Mononuclear cell (primary cell): ENCODE measurements around the gene PBX4. TPM values are rescaled to one million over a fixed set of nuclear protein-coding genes. Genes with fewer than 3 reads are reported as not detected.
"Not testable (repeated sequence)": the region's sequence is repeated elsewhere in the genome, so short reads cannot be mapped to it uniquely, and the experiment has no call there.

ENCODE experiments used
- H3K27me3 ChIP-seq: 2 replicates; pipeline ENCODE4 v1.6.0; 2011; ENCODE audit warnings: low read length, control low read depth; ENCODE audit not compliant: insufficient read depth
- H3K4me1 ChIP-seq: 2 replicates; pipeline ENCODE4 v1.5.1; 2011; ENCODE audit warnings: mild to moderate bottlenecking, low read length, control low read depth; ENCODE audit not compliant: insufficient read depth
- H3K4me3 ChIP-seq: 2 replicates; pipeline ENCODE4 v1.5.1; 2011; ENCODE audit warnings: mild to moderate bottlenecking, low read length, moderate library complexity
- H3K9me3 ChIP-seq: 2 replicates; pipeline ENCODE4 v1.5.1; 2011; ENCODE audit warnings: low read depth, mild to moderate bottlenecking, control low read depth, low read length
- total RNA-seq: library from RNA; depleted of rRNA; stranded (reverse); fragments of >200 nt; gene quantifications from one replicate; pipeline ENCODE4 v1.2.3, GENCODE V29; 2012

PBX4 gene, protein sequence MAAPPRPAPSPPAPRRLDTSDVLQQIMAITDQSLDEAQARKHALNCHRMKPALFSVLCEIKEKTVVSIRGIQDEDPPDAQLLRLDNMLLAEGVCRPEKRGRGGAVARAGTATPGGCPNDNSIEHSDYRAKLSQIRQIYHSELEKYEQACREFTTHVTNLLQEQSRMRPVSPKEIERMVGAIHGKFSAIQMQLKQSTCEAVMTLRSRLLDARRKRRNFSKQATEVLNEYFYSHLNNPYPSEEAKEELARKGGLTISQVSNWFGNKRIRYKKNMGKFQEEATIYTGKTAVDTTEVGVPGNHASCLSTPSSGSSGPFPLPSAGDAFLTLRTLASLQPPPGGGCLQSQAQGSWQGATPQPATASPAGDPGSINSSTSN
- total RNA-seq = 12.7 TPM

- H3K4me3 ChIP-seq = peak within 1 kb of the TSS; percentile 41
- peaks cover 13% of the 10 kb centered on the region for H3K4me1 ChIP-seq
- H3K27me3 ChIP-seq = no peaks in the 10 kb centered on the region
- H3K9me3 ChIP-seq = no peaks in the 10 kb centered on the region
These were observed at the start of gene PBX4 for GRCh38 chr19:19618219-19619051. Gene PBX4 (minus strand): TSS chr19:19618687. CDS start chr19:19618629, 58 bp downstream.

- not testable (repeated sequence) for H3K4me3 ChIP-seq, H3K27me3 ChIP-seq, H3K9me3 ChIP-seq
- H3K4me1 ChIP-seq = peaks cover 59% of the 10 kb centered on the region
These were observed 47.0 kb upstream of the PBX4 start for GRCh38 chr19:19665420-19665948.

- Histone ChIP-seq H3K9me3 (no peaks in the 10 kb centered on the region), H3K4me1 (peaks cover 45% of the 10 kb centered on the region), H3K27me3 (no peaks in the 10 kb centered on the region), H3K4me3 (peak within 1 kb of the TSS; percentile 92)
These were observed 45.0 kb upstream of the PBX4 start, which contains the start of gene ATP13A1 for GRCh38 chr19:19663256-19664120. Gene ATP13A1 (minus strand): TSS chr19:19663676. CDS start chr19:19663666, 10 bp downstream.

DNA sequence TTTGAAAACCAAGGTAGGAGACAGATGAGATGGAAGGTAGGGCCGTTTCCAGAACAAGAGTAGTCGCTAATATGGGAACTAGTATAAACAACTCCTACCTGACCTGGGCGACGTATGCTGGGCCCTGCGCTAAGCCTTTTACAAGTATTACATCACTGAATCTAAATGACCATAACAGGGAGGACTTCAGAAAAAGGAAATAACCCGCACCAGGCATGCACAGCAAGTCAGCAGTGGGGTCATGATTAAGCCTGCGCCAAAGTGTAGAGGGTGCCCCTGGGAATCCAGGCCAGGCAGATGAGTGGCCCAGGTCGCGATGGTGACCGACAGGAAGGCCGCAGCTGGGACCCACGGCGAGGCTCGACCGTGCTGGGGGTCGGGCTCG lies 44.4 kb upstream of the PBX4 start:
- Histone ChIP-seq H3K9me3 (no peaks in the 10 kb centered on the region), H3K27me3 (no peaks in the 10 kb centered on the region), H3K4me3 (peak overlapping the region; percentile 92), H3K4me1 (peaks cover 40% of the 10 kb centered on the region)

- H3K27me3 ChIP-seq = no peaks in the 10 kb centered on the region
- H3K4me3 ChIP-seq = peak overlapping the region; percentile 92
- no peaks in the 10 kb centered on the region for H3K9me3 ChIP-seq
- H3K4me1 ChIP-seq = peaks cover 35% of the 10 kb centered on the region
These were observed 43.9 kb upstream of the PBX4 start for GRCh38 chr19:19662344-19662743.

GRCh38 chr19:19661675-19662251 lies 43.3 kb upstream of the PBX4 start:
- peaks cover 33% of the 10 kb centered on the region for H3K4me1 ChIP-seq
- no peak overlapping the region for H3K4me3 ChIP-seq
- H3K9me3 ChIP-seq = no peaks in the 10 kb centered on the region
- no peaks in the 10 kb centered on the region for H3K27me3 ChIP-seq

- Histone ChIP-seq H3K27me3 (no peaks in the 10 kb centered on the region), H3K9me3 (no peaks in the 10 kb centered on the region), H3K4me3 (no peak overlapping the region), H3K4me1 (peaks cover 33% of the 10 kb centered on the region)
These were observed 42.7 kb upstream of the PBX4 start for GRCh38 chr19:19661141-19661674.

DNA sequence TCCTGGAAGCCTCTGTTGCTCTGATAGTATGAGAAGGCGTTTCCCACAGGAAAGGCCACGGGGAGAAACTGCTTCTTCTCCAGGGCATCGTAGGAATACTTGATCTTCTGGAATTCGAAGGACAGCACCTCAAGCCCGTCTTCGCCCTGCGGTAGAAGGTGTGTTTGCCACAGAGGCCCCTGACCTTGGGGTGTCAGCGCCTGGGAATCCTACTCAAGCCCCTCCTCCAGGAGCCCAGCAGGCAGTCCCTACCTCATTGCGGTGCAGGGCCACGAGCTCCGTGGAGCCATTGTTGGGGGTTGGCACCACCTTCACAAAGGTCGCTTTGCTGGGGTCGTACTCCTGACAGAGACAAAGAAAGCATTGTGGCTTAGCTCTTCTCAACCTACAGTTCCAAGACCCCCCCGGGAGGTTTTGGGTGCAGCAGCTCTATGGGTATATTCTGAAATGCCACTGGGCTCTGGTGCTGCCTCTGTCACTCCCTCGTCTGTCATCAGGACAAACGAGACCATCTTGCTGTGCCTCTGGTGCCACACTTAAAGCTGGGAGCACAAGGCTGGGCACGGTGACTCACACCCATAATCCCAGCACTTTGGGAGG lies 41.3 kb upstream of the PBX4 start:
- H3K27me3 ChIP-seq = no peaks in the 10 kb centered on the region
- no peaks in the 10 kb centered on the region for H3K9me3 ChIP-seq
- peaks cover 29% of the 10 kb centered on the region for H3K4me1 ChIP-seq
- H3K4me3 ChIP-seq = no peak overlapping the region

DNA sequence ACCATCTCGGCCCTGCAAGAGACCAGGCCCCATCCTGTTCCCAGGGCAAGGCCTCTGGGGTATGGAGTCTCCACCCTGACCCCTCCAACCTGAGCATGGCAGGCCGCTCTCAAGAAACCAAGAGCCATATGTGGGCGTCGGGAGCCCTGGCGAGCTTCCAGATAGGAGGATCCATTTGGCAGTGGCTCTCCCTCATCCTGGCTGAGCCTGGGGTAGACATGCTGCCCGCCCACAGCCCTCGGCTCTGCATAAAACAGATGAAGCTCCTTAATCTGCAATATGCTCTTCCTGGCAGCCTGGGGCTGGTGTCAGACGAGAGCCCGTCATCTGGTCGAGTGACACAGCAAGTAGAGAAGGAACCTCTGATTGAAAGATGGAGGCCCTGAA lies 38.9 kb upstream of the PBX4 start:
- peaks cover 15% of the 10 kb centered on the region for H3K4me1 ChIP-seq
- no peak overlapping the region for H3K4me3 ChIP-seq
- H3K9me3 ChIP-seq = no peaks in the 10 kb centered on the region
- H3K27me3 ChIP-seq = no peaks in the 10 kb centered on the region

DNA sequence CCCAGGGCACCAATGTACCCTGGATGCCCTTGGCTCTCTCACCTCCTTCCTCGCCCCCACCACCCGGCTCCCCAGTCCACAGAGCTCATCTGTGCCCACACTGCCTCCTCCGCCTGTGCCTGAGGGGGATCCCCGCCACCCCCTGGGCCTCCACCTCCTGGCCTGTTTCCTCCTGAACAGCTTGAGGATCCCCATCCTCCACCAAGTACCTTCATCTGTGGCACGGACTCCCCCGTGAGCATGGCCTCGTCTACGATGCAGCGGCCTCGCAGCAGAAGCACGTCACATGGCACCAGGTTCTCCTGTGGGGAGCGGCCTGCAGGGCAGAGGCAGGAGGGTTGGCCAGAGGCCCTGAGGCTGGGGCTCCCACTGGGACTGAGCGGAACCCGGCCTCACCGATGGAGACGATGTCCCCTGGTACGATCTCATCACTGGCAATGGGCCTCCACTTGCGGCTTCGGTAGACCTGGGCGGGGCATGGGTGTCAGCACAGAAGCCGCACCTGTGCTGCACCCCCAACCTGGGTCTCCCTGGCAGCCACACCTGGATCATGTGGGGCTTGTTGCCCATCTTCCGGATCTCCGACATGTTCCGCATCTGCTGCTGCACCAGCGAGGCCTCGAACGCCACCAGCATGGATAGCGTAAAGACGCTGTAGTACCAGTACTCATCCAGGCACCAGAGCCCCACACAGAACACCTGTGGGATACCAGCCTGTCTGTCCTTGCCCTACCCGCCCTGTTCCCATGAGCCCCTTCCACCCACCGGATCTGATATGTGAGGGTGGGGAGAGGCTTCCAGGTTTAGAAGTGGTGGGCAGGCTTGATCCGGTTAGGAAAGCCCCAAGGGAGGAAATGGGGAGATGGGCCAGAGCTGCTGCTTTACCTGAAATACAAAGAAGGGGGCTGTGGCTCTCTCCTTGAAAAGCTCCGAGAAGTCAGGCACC lies 38.2 kb upstream of the PBX4 start:
- Histone ChIP-seq H3K9me3 (no peaks in the 10 kb centered on the region), H3K4me1 (peaks cover 9% of the 10 kb centered on the region), H3K27me3 (no peaks in the 10 kb centered on the region), H3K4me3 (no peak overlapping the region)

DNA sequence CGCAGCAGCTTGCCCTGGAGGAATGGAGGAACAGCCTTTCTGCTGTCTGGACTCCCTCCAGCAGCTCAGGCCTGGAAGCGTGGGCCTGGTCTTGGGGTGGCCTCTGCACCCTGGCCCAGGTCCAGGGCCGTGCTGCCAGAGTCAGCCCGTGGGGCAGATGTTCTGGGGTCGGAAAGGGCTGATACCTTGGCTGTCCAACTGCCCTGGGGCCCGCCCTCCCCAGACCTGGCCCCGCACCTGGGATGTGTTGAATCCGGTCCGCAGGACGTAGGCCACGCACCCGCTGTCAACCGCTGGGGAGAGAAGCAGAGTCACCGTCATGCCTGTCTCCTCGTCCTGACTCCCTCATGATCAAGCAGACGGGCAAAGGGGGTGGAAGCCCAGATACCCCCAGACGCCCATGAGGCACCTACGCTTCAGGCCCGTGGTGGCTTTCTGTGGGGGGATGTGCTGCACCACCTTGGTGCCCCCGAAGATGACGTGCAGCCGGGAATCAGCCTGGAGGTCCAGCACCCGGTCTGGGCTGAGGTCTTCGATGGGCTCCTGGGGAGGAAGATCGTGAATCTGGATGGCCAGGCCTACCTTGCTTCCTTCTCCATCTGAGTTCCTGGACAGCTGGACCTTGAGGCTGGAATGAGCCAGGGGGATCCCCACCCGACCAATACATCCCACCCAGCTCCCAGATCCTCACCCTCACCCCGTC lies 37.3 kb upstream of the PBX4 start:
- Histone ChIP-seq H3K27me3 (no peaks in the 10 kb centered on the region), H3K4me1 (no peaks in the 10 kb centered on the region), H3K4me3 (no peak overlapping the region), H3K9me3 (no peaks in the 10 kb centered on the region)

DNA sequence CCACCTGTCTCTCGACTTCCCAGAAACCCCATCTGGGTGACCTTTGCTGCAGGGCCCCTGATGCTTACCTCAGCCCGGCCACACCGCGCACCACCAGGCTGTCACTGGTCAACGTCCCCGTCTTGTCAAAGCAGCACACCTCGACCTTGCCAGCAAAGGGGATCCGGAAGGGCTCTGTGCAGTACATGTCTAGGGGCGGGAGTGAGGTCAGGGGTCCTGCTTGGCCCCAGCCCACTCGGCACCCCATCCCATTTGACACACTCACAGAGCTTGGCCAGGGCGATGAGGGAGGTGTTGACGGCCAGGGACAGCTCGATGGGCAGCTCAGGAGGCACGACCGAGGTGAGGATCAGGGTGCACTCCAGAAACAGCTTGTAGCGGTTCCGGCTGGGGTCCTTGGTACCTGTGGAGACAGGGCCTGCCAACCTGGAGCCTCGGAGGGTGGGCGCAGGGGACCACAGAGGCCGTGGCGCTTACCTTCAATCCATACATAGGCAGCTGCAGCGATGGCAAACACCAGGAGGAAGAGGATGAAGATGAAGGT lies 36.6 kb upstream of the PBX4 start:
- H3K4me1 ChIP-seq = no peaks in the 10 kb centered on the region
- H3K9me3 ChIP-seq = no peaks in the 10 kb centered on the region
- no peak overlapping the region for H3K4me3 ChIP-seq
- no peaks in the 10 kb centered on the region for H3K27me3 ChIP-seq
